Osteoblast (primary cell): ENCODE data around the gene GGA1. TPM values are rescaled to one million over a fixed set of nuclear protein-coding genes. Genes with fewer than 3 reads are reported as not detected.

Source experiments
- DNase-seq: peaks from one replicate; pipeline ENCODE4 v3.0.0; 2011; ENCODE audit warnings: low spot score, mixed read lengths; ENCODE audit not compliant: insufficient read length; ENCODE audit errors: missing footprints
- H2AFZ ChIP-seq: 2 replicates; pipeline ENCODE4 v1.6.0; 2011; ENCODE audit warnings: mild to moderate bottlenecking, low read length
- H3K27ac ChIP-seq: 2 replicates; pipeline ENCODE4 v1.5.1; 2011; ENCODE audit warnings: mild to moderate bottlenecking, low read depth, low read length, moderate library complexity
- H3K27me3 ChIP-seq: 2 replicates; pipeline ENCODE4 v1.6.0; 2012; ENCODE audit warnings: mild to moderate bottlenecking, control low read depth, inconsistent platforms, low read length, moderate library complexity; ENCODE audit not compliant: insufficient read depth
- H3K36me3 ChIP-seq: 2 replicates; pipeline ENCODE4 v1.5.1; 2011; ENCODE audit warnings: mild to moderate bottlenecking, low read length, control low read depth, moderate library complexity; ENCODE audit not compliant: insufficient read depth
- H3K4me1 ChIP-seq: 2 replicates; pipeline ENCODE4 v1.5.1; 2011; ENCODE audit warnings: mild to moderate bottlenecking, low read length, control low read depth, moderate library complexity; ENCODE audit not compliant: insufficient read depth
- H3K4me2 ChIP-seq: 2 replicates; pipeline ENCODE4 v1.6.0; 2011; ENCODE audit warnings: mild to moderate bottlenecking, low read length; ENCODE audit not compliant: insufficient read depth
- H3K4me3 ChIP-seq: fragments of 200-600 bp; sonication (generic); 3 replicates; pipeline ENCODE4 v1.5.1; 2012; ENCODE audit warnings: mild to moderate bottlenecking, low read length, inconsistent platforms; ENCODE audit not compliant: insufficient read depth
- H3K79me2 ChIP-seq: 2 replicates; pipeline ENCODE4 v1.6.0; 2012; ENCODE audit warnings: mild to moderate bottlenecking, low read length, control low read depth, inconsistent platforms; ENCODE audit not compliant: insufficient read depth
- H3K9me3 ChIP-seq: 2 replicates; pipeline ENCODE4 v1.5.1; 2011; ENCODE audit warnings: low read depth, low read length, control low read depth
- H4K20me1 ChIP-seq: 2 replicates; pipeline ENCODE4 v1.6.0; 2012; ENCODE audit warnings: mild to moderate bottlenecking, low read length, control low read depth; ENCODE audit not compliant: insufficient read depth
- total RNA-seq: library from RNA; depleted of rRNA; stranded (reverse); fragments of >200 nt; gene quantifications from 2 replicates; pipeline ENCODE4 v1.2.3, GENCODE V29; 2012
- TF ChIP-seq, protein P1 (sequence below): IDR thresholded peaks from 2 replicates; pipeline ENCODE4 v1.5.1; 2011; ENCODE audit warnings: mild to moderate bottlenecking, low read depth, low read length, moderate library complexity; ENCODE audit errors: extremely low read depth

Gene GGA1
- total RNA-seq, 1 donor, result 36.2 TPM

- Histone ChIP-seq H3K79me2 (no peaks in the 10 kb centered on the region), H3K4me1 (peaks cover 24% of the 10 kb centered on the region), H3K27me3 (no peaks in the 10 kb centered on the region), H3K36me3 (peaks cover 16% of the 10 kb centered on the region), H2AFZ (no peak overlapping the region), H4K20me1 (no peaks in the 10 kb centered on the region), H3K4me3 (no peak overlapping the region), H3K4me2 (no peak overlapping the region), H3K27ac (no peak overlapping the region), H3K9me3 (no peaks in the 10 kb centered on the region)
- TF ChIP-seq, protein P1, sequence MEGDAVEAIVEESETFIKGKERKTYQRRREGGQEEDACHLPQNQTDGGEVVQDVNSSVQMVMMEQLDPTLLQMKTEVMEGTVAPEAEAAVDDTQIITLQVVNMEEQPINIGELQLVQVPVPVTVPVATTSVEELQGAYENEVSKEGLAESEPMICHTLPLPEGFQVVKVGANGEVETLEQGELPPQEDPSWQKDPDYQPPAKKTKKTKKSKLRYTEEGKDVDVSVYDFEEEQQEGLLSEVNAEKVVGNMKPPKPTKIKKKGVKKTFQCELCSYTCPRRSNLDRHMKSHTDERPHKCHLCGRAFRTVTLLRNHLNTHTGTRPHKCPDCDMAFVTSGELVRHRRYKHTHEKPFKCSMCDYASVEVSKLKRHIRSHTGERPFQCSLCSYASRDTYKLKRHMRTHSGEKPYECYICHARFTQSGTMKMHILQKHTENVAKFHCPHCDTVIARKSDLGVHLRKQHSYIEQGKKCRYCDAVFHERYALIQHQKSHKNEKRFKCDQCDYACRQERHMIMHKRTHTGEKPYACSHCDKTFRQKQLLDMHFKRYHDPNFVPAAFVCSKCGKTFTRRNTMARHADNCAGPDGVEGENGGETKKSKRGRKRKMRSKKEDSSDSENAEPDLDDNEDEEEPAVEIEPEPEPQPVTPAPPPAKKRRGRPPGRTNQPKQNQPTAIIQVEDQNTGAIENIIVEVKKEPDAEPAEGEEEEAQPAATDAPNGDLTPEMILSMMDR, result no peak
- DNase-seq, result peak; percentile 86
Measured at GRCh38 chr22:37632174-37633088, 23.8 kb downstream of the GGA1 start.

GRCh38 chr22:37633089-37633624 lies 24.5 kb downstream of the GGA1 start:
- Histone ChIP-seq H3K79me2 (no peaks in the 10 kb centered on the region), H3K36me3 (peaks cover 15% of the 10 kb centered on the region), H3K27me3 (no peaks in the 10 kb centered on the region), H3K4me2 (peak overlapping the region; percentile 61), H3K27ac (peak overlapping the region; percentile 74), H3K9me3 (no peaks in the 10 kb centered on the region), H3K4me1 (peaks cover 24% of the 10 kb centered on the region), H4K20me1 (no peaks in the 10 kb centered on the region), H2AFZ (no peak overlapping the region), H3K4me3 (no peak overlapping the region)
- TF ChIP-seq, protein P1, result no peak
- no peak for DNase-seq

DNA sequence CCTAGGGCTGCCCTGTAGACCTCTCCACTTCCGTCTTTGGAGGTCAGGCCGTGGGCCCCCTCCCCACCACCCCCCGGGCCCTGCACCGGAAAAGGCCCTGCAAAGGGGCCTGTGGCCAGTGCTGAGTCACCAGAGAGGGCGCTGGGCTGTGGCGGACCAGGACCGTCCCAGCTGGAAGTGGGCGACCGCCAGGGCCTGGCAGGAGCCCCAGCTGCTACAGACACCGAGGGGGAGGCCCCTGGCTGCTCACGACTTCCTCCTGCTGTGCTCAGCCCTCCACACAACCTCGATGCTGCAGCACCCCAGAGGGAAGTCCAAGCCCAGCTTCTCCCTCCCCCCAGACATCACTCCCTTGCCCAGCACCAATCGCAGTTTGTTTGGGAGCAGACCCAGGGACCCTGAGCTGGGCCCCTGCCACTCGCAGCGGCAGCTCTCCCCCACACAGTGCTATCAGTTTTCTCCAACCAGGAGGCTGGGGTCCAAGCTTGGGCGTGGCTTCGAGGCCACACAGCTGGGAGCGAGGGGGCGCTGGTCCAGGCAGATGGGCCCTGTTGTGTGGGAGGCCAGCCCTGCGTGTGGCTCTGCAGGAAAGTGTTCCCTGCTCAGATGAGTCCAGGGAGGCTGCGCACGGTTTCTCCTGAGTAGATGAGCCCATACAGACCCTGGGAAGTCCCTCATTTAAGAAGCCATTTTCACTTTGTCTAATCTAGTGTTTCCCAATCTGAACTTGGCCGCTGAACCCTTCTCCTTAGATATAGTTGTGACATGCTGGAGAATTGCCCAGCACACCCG lies 25.2 kb downstream of the GGA1 start:
- H3K4me1 ChIP-seq, result peaks cover 24% of the 10 kb centered on the region
- DNase-seq, result peak; percentile 99
- peak overlapping the region; percentile 61 for H3K4me2 ChIP-seq
- no peaks in the 10 kb centered on the region for H3K27me3 ChIP-seq
- H3K9me3 ChIP-seq, result no peaks in the 10 kb centered on the region
- H4K20me1 ChIP-seq, result no peaks in the 10 kb centered on the region
- peak overlapping the region; percentile 72 for H2AFZ ChIP-seq
- H3K79me2 ChIP-seq, result no peaks in the 10 kb centered on the region
- peak overlapping the region; percentile 74 for H3K27ac ChIP-seq
- TF ChIP-seq, protein P1, result peak; percentile 15
- H3K4me3 ChIP-seq, result peak overlapping the region; percentile 54
- H3K36me3 ChIP-seq, result peaks cover 10% of the 10 kb centered on the region
